Fibroblast of upper back skin (primary cell): ENCODE measurements around the gene KCNJ11.

Experiments
- DNase-seq: peaks from one replicate; pipeline ENCODE4 v3.0.0-alpha.2; 2013

Gene KCNJ11

GRCh38 chr11:17408026-17408425, 19.6 kb upstream of the KCNJ11 start:
- no peak for DNase-seq

GRCh38 chr11:17407575-17407974, 19.1 kb upstream of the KCNJ11 start:
- DNase-seq = no peak

GRCh38 chr11:17406818-17407149, 18.3 kb upstream of the KCNJ11 start:
- DNase-seq = no peak

GRCh38 chr11:17406082-17406817, 17.8 kb upstream of the KCNJ11 start:
- DNase-seq = no peak

GRCh38 chr11:17405232-17406005, 17.0 kb upstream of the KCNJ11 start:
- DNase-seq = no peak

- no peak for DNase-seq
Observed at GRCh38 chr11:17403980-17404759, 15.7 kb upstream of the KCNJ11 start.

GRCh38 chr11:17402486-17402885, 14.0 kb upstream of the KCNJ11 start:
- DNase-seq = no peak

GRCh38 chr11:17401841-17402240, 13.4 kb upstream of the KCNJ11 start:
- DNase-seq = no peak

GRCh38 chr11:17401316-17401715, 12.9 kb upstream of the KCNJ11 start:
- no peak for DNase-seq

- DNase-seq = no peak
Observed at GRCh38 chr11:17400048-17400775, 11.8 kb upstream of the KCNJ11 start.

GRCh38 chr11:17399236-17399635, 10.8 kb upstream of the KCNJ11 start:
- DNase-seq = no peak

GRCh38 chr11:17397311-17398002, 9.0 kb upstream of the KCNJ11 start:
- DNase-seq = no peak

GRCh38 chr11:17396598-17397310, 8.3 kb upstream of the KCNJ11 start:
- no peak for DNase-seq

GRCh38 chr11:17395978-17396377, 7.5 kb upstream of the KCNJ11 start:
- DNase-seq = no peak

- DNase-seq = no peak
Observed at GRCh38 chr11:17395554-17395961, 7.1 kb upstream of the KCNJ11 start.

GRCh38 chr11:17394743-17395390, 6.4 kb upstream of the KCNJ11 start:
- no peak for DNase-seq

GRCh38 chr11:17393472-17393871, 5.0 kb upstream of the KCNJ11 start:
- DNase-seq = no peak

- no peak for DNase-seq
Observed at GRCh38 chr11:17392872-17393271, 4.4 kb upstream of the KCNJ11 start.

GRCh38 chr11:17391493-17392355, 3.3 kb upstream of the KCNJ11 start:
- DNase-seq = no peak
